Chondrocyte (in vitro differentiated cells): ENCODE results near the gene ERVK3-1. TPM values are rescaled to one million over a fixed set of nuclear protein-coding genes. Genes with fewer than 3 reads are reported as not detected.

Experiments
- DNase-seq: peaks from one replicate; pipeline ENCODE4 v3.0.0; 2021; ENCODE audit warnings: mixed read lengths, low spot score
- H3K27ac Mint-ChIP-seq: one replicate; pipeline ENCODE4 v1.8.0; 2021; ENCODE audit warnings: mild to moderate bottlenecking, moderate library complexity, mixed read lengths; ENCODE audit not compliant: unreplicated experiment
- H3K27me3 Mint-ChIP-seq: 2 replicates; pipeline ENCODE4 v1.8.0; 2021; ENCODE audit warnings: low read depth, mixed read lengths
- H3K36me3 Mint-ChIP-seq: 2 replicates; pipeline ENCODE4 v1.8.0; 2021; ENCODE audit warnings: low read depth, mixed read lengths
- H3K4me1 Mint-ChIP-seq: 2 replicates; pipeline ENCODE4 v1.8.0; 2021; ENCODE audit warnings: low read depth, mild to moderate bottlenecking, mixed read lengths
- H3K4me3 Mint-ChIP-seq: one replicate; pipeline ENCODE4 v1.8.0; 2021; ENCODE audit warnings: mild to moderate bottlenecking, moderate library complexity, mixed read lengths; ENCODE audit not compliant: unreplicated experiment
- H3K9me3 Mint-ChIP-seq: 2 replicates; pipeline ENCODE4 v1.8.0; 2021; ENCODE audit warnings: low read depth, mixed read lengths
- CTCF ChIP-seq: fragments of 200-600 bp; sonication (generic); IDR thresholded peaks from 2 replicates; pipeline ENCODE4 v1.5.0; 2021; ENCODE audit warnings: antibody characterized with exemption, mild to moderate bottlenecking, moderate library complexity
- total RNA-seq: library from RNA; stranded (reverse); gene quantifications from 3 replicates; pipeline ENCODE4 v1.2.1, GENCODE V29; 2021

Gene ERVK3-1
- total RNA-seq, 1 donor from 2014 or later: 26.0 TPM

GRCh38 chr19:58315580-58315979 lies 10.4 kb downstream of the ERVK3-1 start:
- Mint-ChIP-seq H3K27ac (no peak overlapping the region), H3K4me1 (no peaks in the 10 kb centered on the region), H3K4me3 (no peak overlapping the region), H3K9me3 (no peaks in the 10 kb centered on the region), H3K27me3 (no peaks in the 10 kb centered on the region), H3K36me3 (peaks cover 25% of the 10 kb centered on the region)
- no peak for TF ChIP-seq CTCF
- DNase-seq: no peak

GRCh38 chr19:58317476-58318072 lies 12.4 kb downstream of the ERVK3-1 start:
- no peaks in the 10 kb centered on the region for H3K9me3 Mint-ChIP-seq
- DNase-seq: no peak
- no peak overlapping the region for H3K4me3 Mint-ChIP-seq
- no peaks in the 10 kb centered on the region for H3K4me1 Mint-ChIP-seq
- peaks cover 15% of the 10 kb centered on the region for H3K36me3 Mint-ChIP-seq
- TF ChIP-seq CTCF: no peak
- no peak overlapping the region for H3K27ac Mint-ChIP-seq
- no peaks in the 10 kb centered on the region for H3K27me3 Mint-ChIP-seq

DNA sequence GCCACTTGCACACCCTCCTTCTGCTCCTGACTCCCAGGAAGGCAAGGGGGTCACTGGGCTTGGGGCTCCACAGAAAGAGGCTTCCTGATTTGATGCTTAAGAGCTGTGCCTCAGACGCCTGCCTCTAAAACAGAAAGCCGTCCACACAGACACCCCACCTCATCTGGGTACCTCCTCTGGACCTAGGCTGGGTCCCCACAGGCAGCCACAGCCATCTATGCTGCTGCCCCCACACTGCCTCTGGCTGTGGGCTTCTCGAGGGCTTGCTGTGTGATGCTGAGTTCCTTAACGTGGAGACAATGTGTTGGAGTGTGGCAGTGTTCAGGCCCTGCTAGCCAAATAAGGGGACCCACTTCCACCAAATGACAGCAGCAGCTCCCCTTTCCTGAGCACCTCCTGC lies 13.1 kb downstream of the ERVK3-1 start:
- Mint-ChIP-seq H3K36me3 (peaks cover 10% of the 10 kb centered on the region), H3K9me3 (no peaks in the 10 kb centered on the region), H3K4me1 (no peaks in the 10 kb centered on the region), H3K27me3 (no peaks in the 10 kb centered on the region), H3K4me3 (no peak overlapping the region), H3K27ac (no peak overlapping the region)
- TF ChIP-seq CTCF: no peak
- DNase-seq: no peak

GRCh38 chr19:58319241-58319640 lies 14.1 kb downstream of the ERVK3-1 start:
- no peak overlapping the region for H3K27ac Mint-ChIP-seq
- peaks cover 6% of the 10 kb centered on the region for H3K36me3 Mint-ChIP-seq
- H3K4me3 Mint-ChIP-seq: no peak overlapping the region
- DNase-seq: no peak
- no peaks in the 10 kb centered on the region for H3K27me3 Mint-ChIP-seq
- H3K4me1 Mint-ChIP-seq: no peaks in the 10 kb centered on the region
- no peaks in the 10 kb centered on the region for H3K9me3 Mint-ChIP-seq
- no peak for TF ChIP-seq CTCF

DNA sequence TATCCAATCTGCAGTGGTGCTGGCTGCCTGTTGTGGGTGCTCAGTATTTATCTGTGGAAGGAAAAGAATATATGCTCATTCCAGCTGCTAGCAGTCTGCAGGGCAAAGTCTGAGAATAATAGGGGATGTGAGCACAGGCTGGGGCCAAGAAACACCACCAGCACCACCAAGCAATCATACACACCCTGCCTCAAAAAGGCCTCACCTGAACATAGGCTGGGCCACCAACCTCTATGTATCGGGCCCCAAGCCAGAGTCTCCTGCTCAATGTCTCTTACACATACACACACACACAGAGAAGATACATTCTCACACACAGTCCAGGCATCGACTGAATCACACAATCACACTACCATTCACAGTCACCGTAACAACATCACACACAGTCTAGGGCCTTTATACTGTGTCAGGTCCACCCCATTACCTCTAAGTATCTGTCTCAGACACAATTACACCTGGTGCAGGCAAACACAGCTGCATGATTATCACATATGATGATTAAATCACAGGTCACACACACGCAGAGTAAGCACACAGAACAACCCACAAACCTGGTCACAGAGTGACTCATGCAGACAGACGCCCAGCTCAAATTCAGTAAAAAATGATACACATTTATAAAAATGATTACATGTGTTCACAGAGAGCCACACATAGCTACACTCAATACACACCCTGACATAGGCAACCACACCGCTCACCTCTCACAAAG lies 20.3 kb downstream of the ERVK3-1 start:
- Mint-ChIP-seq H3K36me3 (no peaks in the 10 kb centered on the region), H3K27me3 (no peaks in the 10 kb centered on the region), H3K4me3 (no peak overlapping the region), H3K27ac (no peak overlapping the region), H3K4me1 (peaks cover 6% of the 10 kb centered on the region), H3K9me3 (no peaks in the 10 kb centered on the region)
- no peak for DNase-seq
- no peak for TF ChIP-seq CTCF
